H1 (cell line): Measurements from ENCODE around the gene BOLA1.

Experiments
- ATF2 ChIP-seq: IDR thresholded peaks from 2 replicates; pipeline ENCODE4 v1.6.1; 2012; ENCODE audit warnings: low read length, inconsistent platforms
- CBX8 ChIP-seq: fragments of 300-800, 300-1000 bp; sonication (generic); IDR thresholded peaks from 2 replicates; pipeline ENCODE4 v1.7.1; 2016; ENCODE audit warnings: low read depth, low read length, borderline replicate concordance
- CHD2 ChIP-seq: IDR thresholded peaks from 2 replicates; pipeline ENCODE4 v1.6.1; 2012; ENCODE audit warnings: low read length, improper control_type of control experiment
- CTCF ChIP-seq, 3 experiments: IDR thresholded peaks; 1 replicate in 2 of 3; 2 replicates in 1 of 3; pipeline versions ENCODE4 v1.5.1 to v1.6.1; 2011; ENCODE audit warnings: low read length in 3 of 3, mild to moderate bottlenecking in 3 of 3, inconsistent platforms in 2 of 3, low read depth in 1 of 3, moderate library complexity in 1 of 3; ENCODE audit not compliant: insufficient read depth in 1 of 3; ENCODE audit errors: control extremely low read depth in 1 of 3
- EP300 ChIP-seq, 2 experiments: IDR thresholded peaks; 1 replicate in 1 of 2; 2 replicates in 1 of 2; pipeline ENCODE4 v1.6.1; 2011 to 2012; ENCODE audit warnings: low read depth in 2 of 2, low read length in 2 of 2, mild to moderate bottlenecking in 2 of 2, borderline replicate concordance in 1 of 2, inconsistent platforms in 1 of 2, moderate library complexity in 1 of 2
- POLR2A ChIP-seq, 2 experiments: IDR thresholded peaks; 1 replicate in 1 of 2; 2 replicates in 1 of 2; pipeline ENCODE4 v1.6.1; 2011; ENCODE audit warnings: low read depth in 2 of 2, low read length in 2 of 2, mild to moderate bottlenecking in 2 of 2; ENCODE audit errors: control extremely low read depth in 1 of 2
- POLR2AphosphoS5 ChIP-seq: IDR thresholded peaks from 2 replicates; pipeline ENCODE4 v1.6.1; 2011; ENCODE audit warnings: low read depth, low read length
- SIX5 ChIP-seq: IDR thresholded peaks from 2 replicates; pipeline ENCODE4 v1.6.1; 2011; ENCODE audit warnings: mild to moderate bottlenecking, low read depth, low read length
- SP2 ChIP-seq: IDR thresholded peaks from 2 replicates; pipeline ENCODE4 v1.6.1; 2012; ENCODE audit warnings: mild to moderate bottlenecking, low read length, inconsistent platforms
- SRF ChIP-seq: IDR thresholded peaks from 2 replicates; pipeline ENCODE4 v1.6.1; 2011; ENCODE audit warnings: mild to moderate bottlenecking, low read depth, low read length, moderate library complexity
- TAF1 ChIP-seq: IDR thresholded peaks from 2 replicates; pipeline ENCODE4 v1.6.1; 2011; ENCODE audit warnings: mild to moderate bottlenecking, low read depth, low read length
- TAF7 ChIP-seq: optimal IDR thresholded peaks from 2 replicates; pipeline ENCODE3; 2011; ENCODE audit warnings: low read depth, mild to moderate bottlenecking, inconsistent platforms, low read length, moderate library complexity, borderline replicate concordance
- TF ChIP-seq, protein P1 (sequence below): IDR thresholded peaks from 2 replicates; pipeline ENCODE4 v1.6.1; 2012; ENCODE audit warnings: inconsistent platforms

- no peak for TF ChIP-seq CBX8
- peak; percentile 48 to 65 (median 61) for TF ChIP-seq CTCF (IDR thresholded peaks at IDR 0.05; ENCODE audit: control extremely low read depth in 1 of 3, insufficient read depth in 1 of 3, low read depth in 1 of 3, low read length in 3 of 3)
- TF ChIP-seq POLR2AphosphoS5, result peak; percentile 96
- no peak for TF ChIP-seq SRF
- 0 out of 2 replicates have a peak, but pooled peaks have one; percentile 9 for TF ChIP-seq ATF2
- TF ChIP-seq EP300 (IDR thresholded peaks at IDR 0.05; ENCODE audit: borderline replicate concordance in 1 of 2, low read depth in 2 of 2, low read length in 2 of 2), result 0 out of 3 replicates have a peak, but pooled peaks of 1 of the 2 experiments have one; percentile 68
- peak; percentile 66; the same call in 1 of the 2 replicates for TF ChIP-seq CHD2
- TF ChIP-seq POLR2A (IDR thresholded peaks at IDR 0.05; ENCODE audit: control extremely low read depth in 1 of 2, low read depth in 2 of 2, low read length in 2 of 2), result peak in 1 of 2 experiments; percentile 95; a peak in 2 of 3 replicates
- TF ChIP-seq SIX5, result no peak
- TF ChIP-seq, protein P1, sequence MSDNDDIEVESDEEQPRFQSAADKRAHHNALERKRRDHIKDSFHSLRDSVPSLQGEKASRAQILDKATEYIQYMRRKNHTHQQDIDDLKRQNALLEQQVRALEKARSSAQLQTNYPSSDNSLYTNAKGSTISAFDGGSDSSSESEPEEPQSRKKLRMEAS, result 0 out of 2 replicates have a peak, but pooled peaks have one; percentile 38
- TF ChIP-seq TAF1, result peak; percentile 87
- TF ChIP-seq TAF7, result peak; percentile 15
- TF ChIP-seq SP2, result no peak
Observed at GRCh38 chr1:149888247-149888998, 10.9 kb upstream of the BOLA1 start.
